GM12875 (cell line): ENCODE measurements around the gene SYT15.

ENCODE experiments used
- H3K4me3 ChIP-seq: one replicate; pipeline ENCODE4 v1.5.1; 2011; ENCODE audit warnings: low read depth, low read length, control low read depth
- CTCF ChIP-seq: IDR thresholded peaks from 2 replicates; pipeline ENCODE4 v1.5.1; 2011; ENCODE audit warnings: low read depth, mild to moderate bottlenecking, control low read depth, inconsistent platforms, low read length, moderate library complexity, borderline replicate concordance; ENCODE audit not compliant: insufficient read depth

Gene SYT15

GRCh38 chr10:46537309-46537708 lies 41.6 kb upstream of the SYT15 start:
- no peak overlapping the region for H3K4me3 ChIP-seq
- TF ChIP-seq CTCF, result no peak

- no peak overlapping the region for H3K4me3 ChIP-seq
- TF ChIP-seq CTCF, result no peak
Observed at GRCh38 chr10:46538155-46538554, 40.8 kb upstream of the SYT15 start.

- TF ChIP-seq CTCF, result no peak
Observed at GRCh38 chr10:46538717-46539426, 40.1 kb upstream of the SYT15 start.

GRCh38 chr10:46539596-46540411 lies 39.1 kb upstream of the SYT15 start:
- H3K4me3 ChIP-seq, result no peak overlapping the region

More at GRCh38 chr10:46538717-46539426, 40.1 kb upstream of the SYT15 start:
- H3K4me3 ChIP-seq, result no peak overlapping the region

GRCh38 chr10:46540412-46541016 lies 38.4 kb upstream of the SYT15 start:
- H3K4me3 ChIP-seq, result no peak overlapping the region
- TF ChIP-seq CTCF, result no peak

More at GRCh38 chr10:46539596-46540411, 39.1 kb upstream of the SYT15 start:
- no peak for TF ChIP-seq CTCF

GRCh38 chr10:46541017-46541661 lies 37.8 kb upstream of the SYT15 start:
- no peak overlapping the region for H3K4me3 ChIP-seq
- TF ChIP-seq CTCF, result no peak
